ENCODE data around the gene ARHGAP42.
"Not testable (repeated sequence)": the region's sequence is repeated elsewhere in the genome, so short reads cannot be mapped to it uniquely, and the experiment has no call there.

Gene ARHGAP42

GRCh38 chr11:100739666-100740065 is 52.6 kb downstream of the ARHGAP42 start:
- TF ChIP-seq JUND (IDR thresholded peaks at IDR 0.05; ENCODE audit: low read depth) = no peak
- DNase-seq (ENCODE audit: low read depth in 1 of 2, low spot score in 1 of 2) = peak in 1 of 2 experiments; percentile 48
- in situ Hi-C loops (cut with HindIII; ENCODE audit: low pct_unique_long_range_greater_than_20kb, low sequenced_read_pairs) = no loop called here

GRCh38 chr11:100740440-100740839 is 53.4 kb downstream of the ARHGAP42 start:
- in situ Hi-C loops (cut with HindIII; ENCODE audit: low pct_unique_long_range_greater_than_20kb, low sequenced_read_pairs) = no loop called here
- peak in 1 of 2 experiments; percentile 11 for DNase-seq (ENCODE audit: low read depth in 1 of 2, low spot score in 1 of 2)
- no peak for TF ChIP-seq JUND (IDR thresholded peaks at IDR 0.05; ENCODE audit: low read depth)

DNA sequence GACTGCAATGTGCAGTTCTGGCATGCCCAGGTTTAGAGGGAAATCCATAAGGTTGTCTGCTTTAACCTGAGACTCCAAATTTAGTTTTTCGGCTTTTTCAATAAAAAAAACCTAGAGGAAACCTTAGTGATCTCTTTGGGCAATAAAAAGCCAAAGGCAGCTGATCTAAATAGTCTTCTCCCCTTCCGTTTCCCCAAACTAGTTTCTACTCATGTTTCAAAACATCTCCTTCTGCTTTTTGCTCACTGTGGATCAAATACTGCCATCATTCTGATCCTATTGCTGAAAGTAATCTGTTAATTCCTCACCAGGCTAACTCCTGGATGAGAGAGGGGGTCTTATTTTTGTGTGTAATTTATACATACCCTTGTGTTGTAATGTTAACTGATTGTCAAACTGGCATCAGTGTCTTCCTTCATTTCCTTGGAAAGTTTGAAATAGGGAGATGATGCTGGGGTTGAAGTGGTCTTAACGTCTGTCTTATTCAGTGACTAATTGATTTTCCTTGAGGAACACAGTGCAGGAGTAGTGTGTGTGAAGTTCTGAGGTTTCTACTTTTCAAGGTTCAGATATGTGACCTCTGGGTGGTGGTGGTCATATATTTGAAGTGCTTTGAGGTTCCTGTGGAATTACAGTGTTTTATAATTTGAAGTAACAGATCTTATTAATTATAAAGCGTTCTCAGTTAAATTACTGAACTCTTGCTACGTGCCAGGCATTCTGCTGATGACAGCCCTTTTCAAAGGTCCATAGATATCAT is 55.0 kb downstream of the ARHGAP42 start:
- in situ Hi-C loops (cut with HindIII; ENCODE audit: low pct_unique_long_range_greater_than_20kb, low sequenced_read_pairs) = no loop called here
- no peak for TF ChIP-seq JUND (IDR thresholded peaks at IDR 0.05; ENCODE audit: low read depth)
- DNase-seq (ENCODE audit: low read depth in 1 of 2, low spot score in 1 of 2) = no peak

GRCh38 chr11:100746448-100746847 is 59.4 kb downstream of the ARHGAP42 start:
- no peak for TF ChIP-seq JUND (IDR thresholded peaks at IDR 0.05; ENCODE audit: low read depth)
- in situ Hi-C loops (cut with HindIII; ENCODE audit: low pct_unique_long_range_greater_than_20kb, low sequenced_read_pairs) = no loop called here
- DNase-seq (ENCODE audit: low read depth in 1 of 2, low spot score in 1 of 2) = no peak

GRCh38 chr11:100748153-100748552 is 61.1 kb downstream of the ARHGAP42 start:
- DNase-seq (ENCODE audit: low read depth in 1 of 2, low spot score in 1 of 2) = no peak
- in situ Hi-C loops (cut with HindIII; ENCODE audit: low pct_unique_long_range_greater_than_20kb, low sequenced_read_pairs) = no loop called here
- TF ChIP-seq JUND (IDR thresholded peaks at IDR 0.05; ENCODE audit: low read depth) = no peak

DNA sequence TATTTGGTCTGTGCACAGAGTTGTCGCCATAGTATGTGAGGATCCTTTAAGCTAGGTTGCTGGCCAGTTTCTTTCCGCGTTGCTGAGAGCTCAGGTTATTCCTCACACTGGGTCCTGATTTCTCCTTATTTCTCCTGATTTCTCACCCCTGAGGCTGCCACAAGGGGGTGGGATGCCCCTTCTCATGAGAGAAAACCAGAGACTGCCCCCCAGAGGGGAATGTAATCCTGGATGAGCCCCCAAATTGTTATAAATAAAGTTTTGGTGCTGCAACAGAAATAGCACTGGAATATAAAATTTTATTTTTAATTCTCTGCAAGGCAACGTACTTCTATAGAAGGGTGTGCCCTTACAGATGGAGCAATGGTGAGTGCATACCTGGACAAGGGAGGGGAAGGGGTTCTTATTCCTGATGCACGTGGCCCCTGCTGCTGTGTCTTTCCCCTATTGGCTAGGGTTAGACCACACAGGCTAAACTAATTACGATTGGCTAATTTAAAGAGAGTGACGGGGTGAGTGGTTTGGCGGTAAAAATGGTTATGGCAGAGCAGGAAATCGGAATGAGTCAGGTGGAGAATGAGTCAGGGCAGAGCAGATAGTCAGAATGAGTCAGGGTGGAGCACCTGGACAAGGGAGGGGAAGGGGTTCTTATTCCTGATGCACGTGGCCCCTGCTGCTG is 62.9 kb downstream of the ARHGAP42 start:
- in situ Hi-C loops (cut with HindIII; ENCODE audit: low pct_unique_long_range_greater_than_20kb, low sequenced_read_pairs); DNase-seq (ENCODE audit: low read depth in 1 of 2, low spot score in 1 of 2): not testable (repeated sequence)

DNA sequence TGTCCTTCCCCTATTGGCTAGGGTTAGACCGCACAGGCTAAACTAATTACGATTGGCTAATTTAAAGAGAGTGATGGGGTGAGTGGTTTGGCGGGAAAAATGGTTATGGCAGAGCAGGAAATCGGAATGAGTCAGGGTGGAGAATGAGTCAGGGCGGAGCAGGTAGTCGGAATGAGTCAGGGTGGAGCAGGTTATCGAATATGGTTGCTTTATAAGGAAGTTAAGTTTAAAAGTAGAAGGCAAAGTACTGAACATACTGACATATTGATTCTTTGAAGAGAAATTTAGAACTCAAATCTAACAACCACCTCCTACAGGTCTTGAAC is 63.4 kb downstream of the ARHGAP42 start:
- DNase-seq (ENCODE audit: low read depth in 1 of 2, low spot score in 1 of 2); in situ Hi-C loops (cut with HindIII; ENCODE audit: low pct_unique_long_range_greater_than_20kb, low sequenced_read_pairs): not testable (repeated sequence)

- TF ChIP-seq JUND (IDR thresholded peaks at IDR 0.05; ENCODE audit: low read depth) = no peak
- DNase-seq (ENCODE audit: low read depth in 1 of 2, low spot score in 1 of 2) = no peak
- in situ Hi-C loops (cut with HindIII; ENCODE audit: low pct_unique_long_range_greater_than_20kb, low sequenced_read_pairs) = no loop called here
These were observed 65.5 kb downstream of the ARHGAP42 start for GRCh38 chr11:100752371-100753171.

- in situ Hi-C loops (cut with HindIII; ENCODE audit: low pct_unique_long_range_greater_than_20kb, low sequenced_read_pairs) = no loop called here
- peak in 1 of 2 experiments; percentile 63 for DNase-seq (ENCODE audit: low read depth in 1 of 2, low spot score in 1 of 2)
These were observed 66.1 kb downstream of the ARHGAP42 start for GRCh38 chr11:100753172-100753543.

DNA sequence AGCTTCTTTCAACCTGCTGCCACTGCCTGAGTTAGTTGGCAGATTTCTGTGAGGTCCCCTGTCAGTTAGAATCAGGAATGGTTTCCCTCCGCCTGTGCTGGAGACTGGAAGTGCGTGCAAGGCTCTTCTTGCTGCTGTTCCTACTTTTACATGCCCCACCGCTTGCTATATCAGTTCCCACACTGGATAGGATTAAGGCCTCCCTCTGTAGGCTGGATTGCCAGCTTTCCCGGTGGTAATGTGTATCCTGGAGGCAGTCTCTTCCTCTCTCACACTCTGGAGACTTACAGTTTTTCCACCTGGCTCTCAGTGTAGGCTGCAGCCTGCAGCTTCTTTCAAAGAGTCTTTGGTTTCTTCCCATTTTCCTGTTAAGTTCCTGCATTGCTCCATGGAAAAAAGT is 66.5 kb downstream of the ARHGAP42 start:
- in situ Hi-C loops (cut with HindIII; ENCODE audit: low pct_unique_long_range_greater_than_20kb, low sequenced_read_pairs) = no loop called here
- peak in 1 of 2 experiments; percentile 13 for DNase-seq (ENCODE audit: low read depth in 1 of 2, low spot score in 1 of 2)
- TF ChIP-seq JUND (IDR thresholded peaks at IDR 0.05; ENCODE audit: low read depth) = no peak

More at GRCh38 chr11:100753172-100753543, 66.1 kb downstream of the ARHGAP42 start:
- TF ChIP-seq JUND (IDR thresholded peaks at IDR 0.05; ENCODE audit: low read depth) = no peak

DNA sequence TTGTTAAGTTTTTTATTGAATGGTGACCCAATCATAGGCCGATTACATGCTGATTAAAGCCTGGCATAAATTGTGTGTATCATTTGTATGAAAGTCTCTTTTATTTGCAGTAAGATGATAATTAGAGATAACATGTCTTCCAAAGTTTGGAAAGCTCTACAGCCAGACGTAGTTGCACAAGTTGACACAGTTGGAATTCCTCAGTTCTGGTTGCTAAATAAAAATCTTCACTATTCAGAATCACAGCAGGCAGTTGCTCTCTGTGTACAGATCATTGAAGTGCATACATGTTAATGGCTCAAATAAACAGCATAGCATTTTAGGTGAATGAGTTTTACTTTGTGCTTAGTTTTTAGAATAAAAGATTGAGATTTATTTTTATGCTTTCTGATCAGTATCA is 69.5 kb downstream of the ARHGAP42 start:
- in situ Hi-C loops (cut with HindIII; ENCODE audit: low pct_unique_long_range_greater_than_20kb, low sequenced_read_pairs) = no loop called here
- no peak for TF ChIP-seq JUND (IDR thresholded peaks at IDR 0.05; ENCODE audit: low read depth)
- no peak for DNase-seq (ENCODE audit: low read depth in 1 of 2, low spot score in 1 of 2)

GRCh38 chr11:100757646-100758045 is 70.6 kb downstream of the ARHGAP42 start:
- DNase-seq (ENCODE audit: low read depth in 1 of 2, low spot score in 1 of 2) = no peak
- in situ Hi-C loops (cut with HindIII; ENCODE audit: low pct_unique_long_range_greater_than_20kb, low sequenced_read_pairs) = no loop called here
- no peak for TF ChIP-seq JUND (IDR thresholded peaks at IDR 0.05; ENCODE audit: low read depth)

DNA sequence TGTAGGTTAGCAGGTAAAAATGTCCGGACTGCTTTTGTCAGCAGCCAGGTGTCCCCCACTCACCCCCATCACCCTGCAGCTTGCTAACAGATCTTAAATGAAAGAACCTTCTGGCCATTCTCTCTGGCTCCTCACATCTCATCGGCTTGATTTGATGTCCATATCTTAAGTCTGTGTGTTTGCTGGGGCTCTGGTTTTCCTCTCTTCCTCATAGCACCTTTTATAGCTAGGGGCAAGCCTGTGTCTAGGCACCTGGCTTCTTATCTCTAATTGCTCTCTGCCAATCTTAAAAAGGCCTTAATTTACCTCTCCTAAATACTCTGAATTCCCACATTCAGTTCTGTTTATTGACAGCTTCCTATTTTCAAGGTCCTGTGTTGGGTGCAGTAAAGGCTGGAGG is 72.0 kb downstream of the ARHGAP42 start:
- in situ Hi-C loops (cut with HindIII; ENCODE audit: low pct_unique_long_range_greater_than_20kb, low sequenced_read_pairs) = no loop called here
- no peak for DNase-seq (ENCODE audit: low read depth in 1 of 2, low spot score in 1 of 2)
- no peak for TF ChIP-seq JUND (IDR thresholded peaks at IDR 0.05; ENCODE audit: low read depth)
